Measurements from ENCODE around the gene MSANTD3. TPM values are rescaled to one million over a fixed set of nuclear protein-coding genes. Genes with fewer than 3 reads are reported as not detected.

MSANTD3 gene
- total RNA-seq, 3 donors from 2014 or later: 6.2 to 18.1 (median 10.5) TPM

DNA sequence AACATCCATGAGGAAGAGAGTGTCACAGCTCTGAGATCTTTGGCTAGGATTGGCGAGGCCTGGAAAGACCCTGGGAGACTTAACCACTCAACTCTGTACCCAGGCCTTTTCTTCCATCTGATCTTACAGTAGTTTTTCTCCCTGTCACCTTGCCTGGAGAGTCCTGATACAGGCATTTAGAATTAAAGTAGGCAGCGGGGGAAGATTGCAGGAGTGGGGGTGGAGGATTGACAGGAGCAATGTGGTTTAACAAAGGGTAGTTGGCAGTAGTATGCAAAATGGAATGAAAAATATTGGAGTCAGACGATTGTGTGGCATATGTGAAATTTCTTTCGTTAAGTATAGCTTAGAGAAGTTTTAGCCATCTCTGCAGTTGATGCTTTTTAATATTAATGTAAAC, 62.9 kb downstream of the MSANTD3 start:
- H3K4me1 ChIP-seq (ENCODE audit: low read depth): no peaks in the 10 kb centered on the region
- no peak overlapping the region for H3K4me3 ChIP-seq
- no peak for ATAC-seq
- H3K36me3 ChIP-seq (ENCODE audit: low read depth): no peaks in the 10 kb centered on the region
- H3K9me3 ChIP-seq: no peaks in the 10 kb centered on the region
- TF ChIP-seq, protein P1, sequence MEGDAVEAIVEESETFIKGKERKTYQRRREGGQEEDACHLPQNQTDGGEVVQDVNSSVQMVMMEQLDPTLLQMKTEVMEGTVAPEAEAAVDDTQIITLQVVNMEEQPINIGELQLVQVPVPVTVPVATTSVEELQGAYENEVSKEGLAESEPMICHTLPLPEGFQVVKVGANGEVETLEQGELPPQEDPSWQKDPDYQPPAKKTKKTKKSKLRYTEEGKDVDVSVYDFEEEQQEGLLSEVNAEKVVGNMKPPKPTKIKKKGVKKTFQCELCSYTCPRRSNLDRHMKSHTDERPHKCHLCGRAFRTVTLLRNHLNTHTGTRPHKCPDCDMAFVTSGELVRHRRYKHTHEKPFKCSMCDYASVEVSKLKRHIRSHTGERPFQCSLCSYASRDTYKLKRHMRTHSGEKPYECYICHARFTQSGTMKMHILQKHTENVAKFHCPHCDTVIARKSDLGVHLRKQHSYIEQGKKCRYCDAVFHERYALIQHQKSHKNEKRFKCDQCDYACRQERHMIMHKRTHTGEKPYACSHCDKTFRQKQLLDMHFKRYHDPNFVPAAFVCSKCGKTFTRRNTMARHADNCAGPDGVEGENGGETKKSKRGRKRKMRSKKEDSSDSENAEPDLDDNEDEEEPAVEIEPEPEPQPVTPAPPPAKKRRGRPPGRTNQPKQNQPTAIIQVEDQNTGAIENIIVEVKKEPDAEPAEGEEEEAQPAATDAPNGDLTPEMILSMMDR (IDR thresholded peaks at IDR 0.05): no peak
- no peak for DNase-seq
- intact Hi-C loops (cut with DNase I, micrococcal nuclease): no loop called here

DNA sequence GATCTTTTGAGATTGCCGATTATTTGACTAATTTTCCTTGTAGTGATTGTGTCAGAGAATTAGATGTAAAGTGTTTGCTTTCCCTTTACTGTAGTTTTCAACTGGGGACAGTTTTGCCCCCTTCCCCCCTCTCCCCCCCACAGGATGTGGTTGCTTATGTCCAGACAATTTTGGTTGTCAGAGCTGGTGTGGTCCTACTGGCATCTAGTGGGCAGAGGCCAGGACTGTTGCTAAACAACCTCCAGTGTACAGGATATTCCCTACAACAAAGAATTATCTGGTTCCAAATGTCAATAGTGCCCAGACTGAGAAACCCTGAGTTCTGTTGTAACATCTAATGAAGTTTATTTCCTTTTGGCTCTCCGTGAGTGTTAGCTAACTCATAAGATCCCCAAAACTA, 66.0 kb downstream of the MSANTD3 start:
- ATAC-seq (no peak), DNase-seq (no peak)
- intact Hi-C loops (cut with DNase I, micrococcal nuclease): no loop called here
- Histone ChIP-seq H3K9me3 (no peaks in the 10 kb centered on the region), H3K36me3 (ENCODE audit: low read depth) (no peaks in the 10 kb centered on the region), H3K4me3 (no peak overlapping the region), H3K4me1 (ENCODE audit: low read depth) (no peaks in the 10 kb centered on the region)
- TF ChIP-seq, protein P1 (IDR thresholded peaks at IDR 0.05): no peak

DNA sequence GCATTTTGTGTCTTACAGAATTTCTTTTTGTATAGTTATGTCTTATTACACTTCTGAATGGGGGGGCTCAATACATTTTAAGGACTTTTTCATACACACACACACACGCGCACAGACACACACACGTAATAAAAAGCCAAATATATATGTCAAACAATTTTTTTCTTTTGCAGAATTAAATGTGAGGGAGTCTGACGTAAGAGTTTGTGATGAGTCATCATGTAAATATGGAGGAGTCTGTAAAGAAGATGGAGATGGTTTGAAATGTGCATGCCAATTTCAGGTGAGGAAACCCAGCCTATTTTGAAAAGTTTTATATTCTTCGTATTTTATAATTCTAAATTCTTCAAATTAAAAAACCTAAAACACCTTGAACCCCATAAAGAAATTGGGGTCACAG, 71.6 kb downstream of the MSANTD3 start:
- intact Hi-C loops (cut with DNase I, micrococcal nuclease): no loop called here
- no peak for ATAC-seq
- Histone ChIP-seq H3K36me3 (ENCODE audit: low read depth) (no peaks in the 10 kb centered on the region), H3K9me3 (no peaks in the 10 kb centered on the region), H3K4me3 (no peak overlapping the region), H3K4me1 (ENCODE audit: low read depth) (no peaks in the 10 kb centered on the region)
- TF ChIP-seq, protein P1 (IDR thresholded peaks at IDR 0.05): no peak
- no peak for DNase-seq

DNA sequence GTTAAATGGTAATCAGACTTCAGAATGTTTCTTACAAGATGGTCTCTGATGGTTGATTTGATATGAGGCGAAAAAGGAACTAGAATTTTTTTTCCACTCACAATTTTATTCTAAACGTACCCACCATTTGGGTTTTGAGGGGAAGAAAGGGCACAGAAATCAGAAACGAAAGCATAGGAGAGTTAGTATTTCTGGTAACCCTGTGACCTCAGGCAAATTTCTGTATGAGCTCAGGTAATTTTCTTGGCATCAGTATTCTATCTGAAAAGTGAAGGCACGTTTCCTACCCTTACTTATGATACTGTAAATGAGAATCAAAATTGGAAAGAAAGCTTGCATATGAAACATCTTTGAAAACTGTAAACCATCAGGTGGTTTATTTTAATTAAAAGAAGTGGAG, 72.5 kb downstream of the MSANTD3 start:
- Histone ChIP-seq H3K9me3 (no peaks in the 10 kb centered on the region), H3K4me1 (ENCODE audit: low read depth) (no peaks in the 10 kb centered on the region), H3K4me3 (no peak overlapping the region), H3K36me3 (ENCODE audit: low read depth) (no peaks in the 10 kb centered on the region)
- ATAC-seq (no peak), DNase-seq (no peak)
- TF ChIP-seq, protein P1 (IDR thresholded peaks at IDR 0.05): no peak
- intact Hi-C loops (cut with DNase I, micrococcal nuclease): no loop called here

DNA sequence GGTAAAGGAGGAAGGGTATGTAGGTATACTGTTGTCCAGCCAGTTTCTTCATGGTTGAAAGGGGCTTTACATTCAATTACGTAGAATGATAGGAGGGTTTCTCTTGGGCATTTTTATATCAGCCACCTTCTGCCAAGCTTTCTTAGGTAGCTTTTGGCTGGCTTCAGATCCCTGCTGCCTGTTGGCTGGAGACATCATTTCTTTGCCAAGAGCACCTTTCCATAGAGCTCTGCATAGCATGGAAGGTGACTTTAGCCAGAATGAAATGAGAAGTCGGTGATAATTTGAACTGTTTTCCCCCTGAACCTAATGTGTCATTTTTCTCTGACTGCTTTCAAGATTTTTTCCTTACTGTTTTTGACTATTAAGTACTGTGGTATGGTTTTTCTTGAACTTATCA, 72.9 kb downstream of the MSANTD3 start:
- intact Hi-C loops (cut with DNase I, micrococcal nuclease): no loop called here
- ATAC-seq (no peak), DNase-seq (no peak)
- Histone ChIP-seq H3K4me1 (ENCODE audit: low read depth) (no peaks in the 10 kb centered on the region), H3K9me3 (no peaks in the 10 kb centered on the region), H3K36me3 (ENCODE audit: low read depth) (no peaks in the 10 kb centered on the region), H3K4me3 (no peak overlapping the region)
- TF ChIP-seq, protein P1 (IDR thresholded peaks at IDR 0.05): no peak

Other genes starting within 250 kb of the MSANTD3 start
- gene TEX10, start 74.2 kb upstream of the MSANTD3 start, total RNA-seq: 10 to 100 TPM in 2 of 3 donors, 1 to 10 TPM in 1; 8.1 to 11.6 (median 11.0) TPM
- gene TMEFF1, start 46.0 kb downstream of the MSANTD3 start, total RNA-seq: under 1 TPM in 2 of 3 donors, not detected in 1; 0.38 to 0.98 TPM
- gene CAVIN4, start 150.9 kb downstream of the MSANTD3 start, total RNA-seq: under 1 TPM in 2 of 3 donors, not detected in 1; 0.14 to 0.82 TPM